Measurements from ENCODE around the gene HSPBAP1. TPM values are rescaled to one million over a fixed set of nuclear protein-coding genes. Genes with fewer than 3 reads are reported as not detected.

The HSPBAP1 gene
- total RNA-seq, 4 donors from 2014 or later = 3.4 to 13.9 (median 4.0) TPM

DNA sequence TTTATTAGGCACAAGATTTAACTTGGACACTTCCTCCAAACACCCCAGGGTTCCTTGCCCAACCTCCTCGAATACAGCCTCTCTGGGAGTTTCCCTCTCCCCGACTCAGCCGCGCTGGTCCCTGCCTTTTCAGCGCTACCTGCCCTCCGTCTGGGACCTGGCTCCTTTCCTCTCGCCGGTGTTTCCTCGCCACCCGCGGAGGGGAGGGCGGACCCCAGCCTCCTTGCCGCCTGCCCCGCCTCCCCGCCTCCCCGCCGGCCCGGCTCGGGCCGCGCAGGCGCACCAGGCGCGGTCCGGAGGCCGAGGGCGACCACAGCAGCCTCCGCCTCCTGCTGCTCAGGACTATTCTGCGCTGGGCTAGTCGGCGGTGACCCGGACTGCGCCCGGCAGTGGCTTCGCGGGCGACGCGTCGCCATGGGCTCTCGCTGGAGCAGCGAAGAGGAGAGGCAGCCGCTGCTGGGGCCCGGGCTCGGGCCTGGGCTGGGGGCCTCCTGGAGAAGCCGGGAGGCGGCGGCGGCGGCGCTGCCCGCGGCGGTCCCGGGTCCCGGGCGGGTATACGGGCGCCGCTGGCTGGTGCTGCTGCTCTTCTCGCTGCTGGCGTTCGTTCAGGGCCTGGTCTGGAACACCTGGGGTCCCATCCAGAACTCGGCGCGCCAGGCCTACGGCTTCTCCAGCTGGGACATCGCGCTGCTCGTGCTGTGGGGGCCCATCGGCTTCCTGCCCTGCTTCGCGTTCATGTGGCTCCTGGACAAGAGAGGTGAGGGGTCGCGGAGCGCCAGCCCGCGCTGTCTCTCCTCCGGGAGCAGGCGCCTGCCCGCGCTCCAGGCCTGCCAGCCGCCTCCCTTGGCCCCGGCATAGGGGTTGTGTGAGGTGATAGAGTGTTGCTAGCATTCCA is 1.4 kb upstream of the HSPBAP1 start, which contains the start of gene SLC49A4:
Gene SLC49A4, plus strand, starts transcription at position 291 of the 895 bp plus-strand sequence. Its CDS starts 124 bp downstream, at position 415.
- 0 to 1% methylated on average over 13 to 16 of the region's 84 CpGs for WGBS, 2 donors
- Histone ChIP-seq H3K4me1 (peaks cover 4 to 88% (median 17%) of the 10 kb centered on the region in 3 donors), H3K9me3 (no peaks in the 10 kb centered on the region), H3K27ac (peak within 1 kb of the TSS; percentile 95 to 97 (median 96)), H3K4me3 (peak within 1 kb of the TSS; percentile 79 to 92 (median 82)), H3K27me3 (no peaks in the 10 kb centered on the region), H3K36me3 (no peaks in the 10 kb centered on the region)
- peak in 2 of 4 donors; percentile 78 to 91 for TF ChIP-seq POLR2A (IDR thresholded peaks at IDR 0.05)
- no peak for TF ChIP-seq CTCF (IDR thresholded peaks at IDR 0.05)
- DNase-seq = no peak
- intact Hi-C loops (cut with DNase I) = loop anchor here (10.0 kb wide), 1 partner anchor 110 kb away; the partner anchor contains the start of gene PARP14

DNA sequence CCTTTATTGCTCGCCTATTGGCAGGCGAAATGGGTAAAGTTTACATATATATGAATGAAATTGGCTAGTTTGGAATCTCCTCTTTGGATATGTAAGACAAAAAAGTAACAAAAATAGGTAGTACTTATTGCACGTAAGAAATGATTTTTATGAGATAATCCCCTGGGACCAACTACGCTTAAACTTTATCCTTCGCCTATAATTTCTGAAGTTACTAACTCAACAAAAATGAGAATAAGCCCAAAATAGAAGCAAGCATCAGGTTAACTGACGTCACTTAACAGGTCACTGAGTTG is 800 bp upstream of the HSPBAP1 start:
- peak overlapping the region; percentile 79 to 92 (median 82) for H3K4me3 ChIP-seq
- H3K27ac ChIP-seq = peak overlapping the region; percentile 95 to 97 (median 96)
- H3K36me3 ChIP-seq = no peaks in the 10 kb centered on the region
- intact Hi-C loops (cut with DNase I) = loop anchor here (10.0 kb wide), 1 partner anchor 110 kb away; the partner anchor contains the start of gene PARP14
- 0% methylated on average over 6 of the region's 6 CpGs for WGBS, 2 donors
- no peak for DNase-seq
- H3K4me1 ChIP-seq = peaks cover 4 to 88% (median 14%) of the 10 kb centered on the region in 3 donors
- no peaks in the 10 kb centered on the region for H3K27me3 ChIP-seq
- no peaks in the 10 kb centered on the region for H3K9me3 ChIP-seq
- TF ChIP-seq POLR2A (IDR thresholded peaks at IDR 0.05) = no peak
- TF ChIP-seq CTCF (IDR thresholded peaks at IDR 0.05) = no peak

GRCh38 chr3:122789585-122790273 is 3.9 kb downstream of the HSPBAP1 start:
- Histone ChIP-seq H3K36me3 (no peaks in the 10 kb centered on the region), H3K4me1 (peaks cover 3 to 66% (median 7%) of the 10 kb centered on the region in 3 donors), H3K27me3 (no peaks in the 10 kb centered on the region), H3K27ac (peak overlapping the region in 3 of 4 donors; percentile 25 to 73 (median 68)), H3K4me3 (peak overlapping the region in 3 of 4 donors; percentile 25 to 29 (median 27)), H3K9me3 (no peaks in the 10 kb centered on the region)
- no peak for DNase-seq
- 37 to 55% methylated on average over 11 of the region's 11 CpGs for WGBS, 2 donors
- intact Hi-C loops (cut with DNase I) = loop anchor here (10.0 kb wide), 1 partner anchor 105 kb away; the partner anchor contains the start of gene PARP14
- TF ChIP-seq CTCF (IDR thresholded peaks at IDR 0.05) (no peak), POLR2A (IDR thresholded peaks at IDR 0.05) (no peak)

DNA sequence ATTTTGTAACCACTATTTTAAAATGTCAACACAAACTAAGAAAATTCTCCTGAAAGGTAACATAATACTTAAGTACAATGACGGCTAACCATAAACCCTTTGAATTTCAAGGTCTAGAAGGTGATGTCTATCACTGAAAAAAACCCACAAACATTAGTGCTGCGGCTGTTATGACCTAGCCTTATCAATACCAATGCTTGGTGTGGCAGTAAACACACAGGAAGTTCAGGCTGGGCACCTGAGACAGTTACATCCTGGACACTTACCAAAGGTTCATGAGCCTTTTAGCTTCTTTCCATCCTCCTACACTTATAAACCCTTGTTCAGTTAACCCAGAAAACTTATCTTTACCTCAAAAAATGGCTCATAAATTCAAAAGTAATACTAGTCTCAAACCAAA is 5.8 kb downstream of the HSPBAP1 start:
- no peaks in the 10 kb centered on the region for H3K27me3 ChIP-seq
- H3K4me3 ChIP-seq = no peak overlapping the region
- no peak for TF ChIP-seq CTCF (IDR thresholded peaks at IDR 0.05)
- TF ChIP-seq POLR2A (IDR thresholded peaks at IDR 0.05) = no peak
- H3K4me1 ChIP-seq = peaks cover 3 to 51% (median 4%) of the 10 kb centered on the region in 3 donors
- no peaks in the 10 kb centered on the region for H3K9me3 ChIP-seq
- H3K27ac ChIP-seq = no peak overlapping the region
- no peak for DNase-seq
- 83 to 88% methylated on average over 2 of the region's 2 CpGs for WGBS, 2 donors
- H3K36me3 ChIP-seq = no peaks in the 10 kb centered on the region
- intact Hi-C loops (cut with DNase I) = no loop called here
